ENCODE data around the gene CACNA2D3.

CACNA2D3 gene

GRCh38 chr3:54570008-54570407 lies 447.7 kb downstream of the CACNA2D3 start:
- H3K9ac ChIP-seq (ENCODE audit: low read length), result no peak overlapping the region
- no peaks in the 10 kb centered on the region for H3K27me3 ChIP-seq (ENCODE audit: low read length)
- no peak overlapping the region for H2AFZ ChIP-seq (ENCODE audit: low read depth, low read length, severe bottlenecking)
- H3K9me3 ChIP-seq (ENCODE audit: insufficient read depth, low read length), result no peaks in the 10 kb centered on the region
- no peak for TF ChIP-seq EZH2phosphoT487 (conservative IDR thresholded peaks at IDR 0.05; ENCODE audit: low read length)
- TF ChIP-seq CTCF (IDR thresholded peaks at IDR 0.05; ENCODE audit: insufficient read depth, low read length, poor library complexity, severe bottlenecking), result no peak
- no peaks in the 10 kb centered on the region for H3F3A ChIP-seq (ENCODE audit: insufficient read depth)
- H3K9me2 ChIP-seq (replicated peaks; ENCODE audit: insufficient read depth, low read length), result no peaks in the 10 kb centered on the region
- no peaks in the 10 kb centered on the region for H3K79me2 ChIP-seq (ENCODE audit: insufficient read depth, low read length)
- H3K4me2 ChIP-seq (ENCODE audit: low read depth, low read length, poor library complexity, severe bottlenecking), result no peak overlapping the region
- no peaks in the 10 kb centered on the region for H4K20me1 ChIP-seq (ENCODE audit: low read depth, low read length)
- H3K27ac ChIP-seq (ENCODE audit: low read depth, low read length), result no peak overlapping the region
- no peak overlapping the region for H3K4me3 ChIP-seq (ENCODE audit: insufficient read depth, low read length, poor library complexity, severe bottlenecking)
- H3K36me3 ChIP-seq (ENCODE audit: low read length), result no peaks in the 10 kb centered on the region

GRCh38 chr3:54572197-54572895 lies 450.0 kb downstream of the CACNA2D3 start:
- H3K4me3 ChIP-seq (ENCODE audit: insufficient read depth, low read length, poor library complexity, severe bottlenecking), result no peak overlapping the region
- TF ChIP-seq CTCF (IDR thresholded peaks at IDR 0.05; ENCODE audit: insufficient read depth, low read length, poor library complexity, severe bottlenecking) (no peak), EZH2phosphoT487 (conservative IDR thresholded peaks at IDR 0.05; ENCODE audit: low read length) (no peak)
- no peaks in the 10 kb centered on the region for H3K9me2 ChIP-seq (replicated peaks; ENCODE audit: insufficient read depth, low read length)
- H3K27ac ChIP-seq (ENCODE audit: low read depth, low read length), result no peak overlapping the region
- H2AFZ ChIP-seq (ENCODE audit: low read depth, low read length, severe bottlenecking), result no peak overlapping the region
- H4K20me1 ChIP-seq (ENCODE audit: low read depth, low read length), result no peaks in the 10 kb centered on the region
- H3K36me3 ChIP-seq (ENCODE audit: low read length), result no peaks in the 10 kb centered on the region
- H3K79me2 ChIP-seq (ENCODE audit: insufficient read depth, low read length), result no peaks in the 10 kb centered on the region
- H3K27me3 ChIP-seq (ENCODE audit: low read length), result no peaks in the 10 kb centered on the region
- no peaks in the 10 kb centered on the region for H3F3A ChIP-seq (ENCODE audit: insufficient read depth)
- H3K4me2 ChIP-seq (ENCODE audit: low read depth, low read length, poor library complexity, severe bottlenecking), result no peak overlapping the region
- no peaks in the 10 kb centered on the region for H3K9me3 ChIP-seq (ENCODE audit: insufficient read depth, low read length)
- no peak overlapping the region for H3K9ac ChIP-seq (ENCODE audit: low read length)

- Histone ChIP-seq H3K9ac (ENCODE audit: low read length) (no peak overlapping the region), H2AFZ (ENCODE audit: low read depth, low read length, severe bottlenecking) (no peak overlapping the region)
These were observed 451.5 kb downstream of the CACNA2D3 start for GRCh38 chr3:54573858-54574257.

More at GRCh38 chr3:54573858-54574257, 451.5 kb downstream of the CACNA2D3 start:
- TF ChIP-seq EZH2phosphoT487 (conservative IDR thresholded peaks at IDR 0.05; ENCODE audit: low read length), result no peak
- TF ChIP-seq CTCF (IDR thresholded peaks at IDR 0.05; ENCODE audit: insufficient read depth, low read length, poor library complexity, severe bottlenecking), result no peak
- H3K36me3 ChIP-seq (ENCODE audit: low read length), result no peaks in the 10 kb centered on the region
- H3K79me2 ChIP-seq (ENCODE audit: insufficient read depth, low read length), result no peaks in the 10 kb centered on the region
- no peaks in the 10 kb centered on the region for H3K9me2 ChIP-seq (replicated peaks; ENCODE audit: insufficient read depth, low read length)
- H3K27ac ChIP-seq (ENCODE audit: low read depth, low read length), result no peak overlapping the region
- H3K4me3 ChIP-seq (ENCODE audit: insufficient read depth, low read length, poor library complexity, severe bottlenecking), result no peak overlapping the region
- H4K20me1 ChIP-seq (ENCODE audit: low read depth, low read length), result no peaks in the 10 kb centered on the region
- no peaks in the 10 kb centered on the region for H3K9me3 ChIP-seq (ENCODE audit: insufficient read depth, low read length)
- no peaks in the 10 kb centered on the region for H3F3A ChIP-seq (ENCODE audit: insufficient read depth)
- no peak overlapping the region for H3K4me2 ChIP-seq (ENCODE audit: low read depth, low read length, poor library complexity, severe bottlenecking)
- no peaks in the 10 kb centered on the region for H3K27me3 ChIP-seq (ENCODE audit: low read length)

Data from SU-DHL-6 (cell line).